Upper lobe of left lung (tissue), 6 donors: ENCODE data around the gene CD68. TPM values are rescaled to one million over a fixed set of nuclear protein-coding genes. Genes with fewer than 3 reads are reported as not detected.

ENCODE experiments used
- ATAC-seq, 2 donors: fragments of 200-7000 bp; cut with Tn5 transposase; one replicate each; pipeline ENCODE4 v1.9.1; 2022; ENCODE audit warnings: mild to moderate bottlenecking in 2 of 2, moderate library complexity in 2 of 2; ENCODE audit not compliant: low FRiP score in 2 of 2
- DNase-seq, 2 donors: peaks; one replicate each; pipeline ENCODE4 v3.0.0-alpha.2; 2019 to 2020
- H3K27ac ChIP-seq, 4 donors: fragments of 200-600 bp; sonication (generic); one replicate each; pipeline ENCODE4 v1.5.1; 2016 to 2019
- H3K27me3 ChIP-seq, 4 donors: fragments of 200-600 bp; sonication (generic); one replicate each; pipeline ENCODE4 v1.5.1; 2017 to 2019
- H3K36me3 ChIP-seq, 4 donors: fragments of 200-600 bp; sonication (generic); one replicate each; pipeline ENCODE4 v1.5.1; 2016 to 2019
- H3K4me1 ChIP-seq, 4 donors: fragments of 200-600 bp; sonication (generic); one replicate each; pipeline ENCODE4 v1.5.1; 2018 to 2019
- H3K4me3 ChIP-seq, 4 donors: fragments of 200-600 bp; sonication (generic); one replicate each; pipeline ENCODE4 v1.5.1; 2017 to 2019; ENCODE audit warnings: mild to moderate bottlenecking in 2 of 4, moderate library complexity in 1 of 4
- H3K9me3 ChIP-seq, 4 donors: fragments of 200-600 bp; sonication (generic); one replicate each; pipeline ENCODE4 v1.5.1; 2018 to 2019
- EP300 ChIP-seq, 4 donors: sonication (generic); formaldehyde crosslinking; IDR thresholded peaks; one replicate each; pipeline ENCODE4 v1.5.1; 2017; ENCODE audit warnings: antibody characterized with exemption in 4 of 4, control low read depth in 2 of 4
- POLR2A ChIP-seq, 4 donors: fragments of 450-650 bp; IDR thresholded peaks; one replicate each; pipeline ENCODE4 v1.5.1; 2016 to 2017; ENCODE audit warnings: antibody characterized with exemption in 4 of 4, mild to moderate bottlenecking in 2 of 4
- POLR2AphosphoS5 ChIP-seq, 2 donors: sonication (generic); formaldehyde crosslinking; IDR thresholded peaks; one replicate each; pipeline ENCODE4 v1.5.1; 2017; ENCODE audit warnings: antibody characterized with exemption in 2 of 2
- WGBS, 2 donors: methylation state at CpG; one replicate each; pipeline ENCODE4 v1.1.5; 2017 to 2018; 5-methylcytosine and 5-hydroxymethylcytosine counted together
- total RNA-seq, 6 donors: library from RNA; depleted of rRNA in 4 of 6; stranded (reverse); fragments of >200 nt in 4 of 6; gene quantifications; one replicate each; pipeline versions ENCODE4 v1.1.0 to v1.2.1, GENCODE V29; 2016 to 2021
- TF ChIP-seq, protein P1 (sequence below), 6 experiments: fragments of 450-650 bp in 4 of 6; fragments of 200-600 bp in 2 of 6; sonication (generic) in 2 of 6; IDR thresholded peaks; one replicate each; pipeline ENCODE4 v1.5.1; 2016 to 2019; ENCODE audit warnings: antibody characterized with exemption in 6 of 6
- donor health status: DM: no; HTN: no; CAD: no; lungs with moderate emphysema.
- donor health status: DM: no; HTN: yes; CAD: no; lungs with severe emphysema.

Gene CD68
- total RNA-seq, 6 donors from 2014 or later, result 76.5 to 500 (median 260) TPM

DNA sequence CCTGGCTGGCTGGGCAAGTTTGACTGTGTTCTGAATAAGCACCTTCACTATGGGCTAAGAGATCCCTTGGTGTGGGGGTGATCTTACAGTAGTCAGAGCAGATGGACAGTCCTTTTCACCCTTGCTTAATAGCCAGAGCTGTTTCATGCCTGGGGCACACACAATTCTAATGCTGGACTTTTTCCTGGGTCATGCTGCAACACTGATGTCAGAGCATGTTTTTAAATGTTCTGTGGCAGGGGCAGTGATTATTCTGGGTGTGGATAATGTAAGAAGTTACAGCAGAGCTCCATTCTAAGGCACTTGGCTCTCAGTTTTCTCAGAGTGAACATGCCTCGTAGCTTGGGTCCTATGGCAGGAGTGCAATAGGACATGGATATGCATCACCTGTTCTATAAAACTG, 4.0 kb upstream of the CD68 start:
- H3K4me3 ChIP-seq, result peak overlapping the region in 1 of 4 donors; percentile 75

GRCh38 chr17:7575959-7576358, 3.5 kb upstream of the CD68 start:
- peak overlapping the region in 1 of 4 donors; percentile 97 for H3K27ac ChIP-seq
- TF ChIP-seq POLR2AphosphoS5 (IDR thresholded peaks at IDR 0.05) (no peak), EP300 (IDR thresholded peaks at IDR 0.05) (no peak), POLR2A (IDR thresholded peaks at IDR 0.05) (no peak)
- TF ChIP-seq, protein P1, sequence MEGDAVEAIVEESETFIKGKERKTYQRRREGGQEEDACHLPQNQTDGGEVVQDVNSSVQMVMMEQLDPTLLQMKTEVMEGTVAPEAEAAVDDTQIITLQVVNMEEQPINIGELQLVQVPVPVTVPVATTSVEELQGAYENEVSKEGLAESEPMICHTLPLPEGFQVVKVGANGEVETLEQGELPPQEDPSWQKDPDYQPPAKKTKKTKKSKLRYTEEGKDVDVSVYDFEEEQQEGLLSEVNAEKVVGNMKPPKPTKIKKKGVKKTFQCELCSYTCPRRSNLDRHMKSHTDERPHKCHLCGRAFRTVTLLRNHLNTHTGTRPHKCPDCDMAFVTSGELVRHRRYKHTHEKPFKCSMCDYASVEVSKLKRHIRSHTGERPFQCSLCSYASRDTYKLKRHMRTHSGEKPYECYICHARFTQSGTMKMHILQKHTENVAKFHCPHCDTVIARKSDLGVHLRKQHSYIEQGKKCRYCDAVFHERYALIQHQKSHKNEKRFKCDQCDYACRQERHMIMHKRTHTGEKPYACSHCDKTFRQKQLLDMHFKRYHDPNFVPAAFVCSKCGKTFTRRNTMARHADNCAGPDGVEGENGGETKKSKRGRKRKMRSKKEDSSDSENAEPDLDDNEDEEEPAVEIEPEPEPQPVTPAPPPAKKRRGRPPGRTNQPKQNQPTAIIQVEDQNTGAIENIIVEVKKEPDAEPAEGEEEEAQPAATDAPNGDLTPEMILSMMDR (IDR thresholded peaks at IDR 0.05), result no peak
- H3K27me3 ChIP-seq, result no peaks in the 10 kb centered on the region
- DNase-seq (no peak), ATAC-seq (no peak)
- H3K4me1 ChIP-seq, result peaks cover 57 to 75% (median 67%) of the 10 kb centered on the region in 4 donors
- 78 to 89% methylated on average over 7 of the region's 7 CpGs for WGBS, 2 donors
- H3K9me3 ChIP-seq, result no peaks in the 10 kb centered on the region
- H3K36me3 ChIP-seq, result peaks cover 44 to 58% (median 52%) of the 10 kb centered on the region in 4 donors
- H3K4me3 ChIP-seq, result peak overlapping the region in 1 of 4 donors; percentile 75

More for the DNA sequence above, 4.0 kb upstream of the CD68 start:
- WGBS, 2 donors, result 82% methylated on average over 1 of the region's 1 CpG; no CpG with 5 or more reads in 1 of the 2 donors
- Histone ChIP-seq H3K4me1 (peaks cover 55 to 71% (median 64%) of the 10 kb centered on the region in 4 donors), H3K9me3 (no peaks in the 10 kb centered on the region), H3K27me3 (no peaks in the 10 kb centered on the region), H3K36me3 (peaks cover 44 to 63% (median 57%) of the 10 kb centered on the region in 4 donors), H3K27ac (peak overlapping the region in 2 of 4 donors; percentile 34 to 97)
- TF ChIP-seq POLR2AphosphoS5 (IDR thresholded peaks at IDR 0.05) (no peak), POLR2A (IDR thresholded peaks at IDR 0.05) (no peak), EP300 (IDR thresholded peaks at IDR 0.05) (no peak)
- TF ChIP-seq, protein P1 (IDR thresholded peaks at IDR 0.05), result no peak
- ATAC-seq (no peak), DNase-seq (no peak)

DNA sequence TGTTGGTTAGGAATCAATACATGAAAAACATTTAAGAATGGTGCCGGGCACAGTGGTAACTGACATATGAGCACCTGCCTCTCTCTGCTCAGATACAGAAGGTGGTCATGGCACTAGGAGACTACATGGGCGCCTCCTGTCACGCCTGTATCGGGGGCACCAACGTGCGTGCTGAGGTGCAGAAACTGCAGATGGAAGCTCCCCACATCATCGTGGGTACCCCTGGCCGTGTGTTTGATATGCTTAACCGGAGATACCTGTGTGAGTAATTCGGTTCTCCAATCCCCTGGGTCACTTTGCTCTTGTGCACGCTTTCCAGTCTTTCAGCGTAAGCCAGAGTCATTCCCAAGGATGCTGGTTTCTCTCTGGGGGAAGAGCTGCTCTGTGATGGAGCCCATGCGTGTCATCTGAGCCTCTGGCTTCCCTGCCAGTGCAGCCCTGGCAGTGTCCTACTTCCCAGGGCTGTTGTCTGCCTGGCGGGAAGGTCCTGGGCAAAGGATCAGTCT, 3.0 kb upstream of the CD68 start:
- ATAC-seq, result no peak
- peaks cover 44 to 55% (median 49%) of the 10 kb centered on the region in 4 donors for H3K36me3 ChIP-seq
- H3K27ac ChIP-seq, result no peak overlapping the region
- peaks cover 55 to 79% (median 69%) of the 10 kb centered on the region in 4 donors for H3K4me1 ChIP-seq
- no peaks in the 10 kb centered on the region for H3K9me3 ChIP-seq
- peak overlapping the region in 1 of 4 donors; percentile 75 for H3K4me3 ChIP-seq
- 79 to 87% methylated on average over 14 of the region's 14 CpGs for WGBS, 2 donors
- no peak for DNase-seq
- TF ChIP-seq POLR2A (IDR thresholded peaks at IDR 0.05), result no peak
- TF ChIP-seq, protein P1 (IDR thresholded peaks at IDR 0.05), result no peak
- no peaks in the 10 kb centered on the region for H3K27me3 ChIP-seq

DNA sequence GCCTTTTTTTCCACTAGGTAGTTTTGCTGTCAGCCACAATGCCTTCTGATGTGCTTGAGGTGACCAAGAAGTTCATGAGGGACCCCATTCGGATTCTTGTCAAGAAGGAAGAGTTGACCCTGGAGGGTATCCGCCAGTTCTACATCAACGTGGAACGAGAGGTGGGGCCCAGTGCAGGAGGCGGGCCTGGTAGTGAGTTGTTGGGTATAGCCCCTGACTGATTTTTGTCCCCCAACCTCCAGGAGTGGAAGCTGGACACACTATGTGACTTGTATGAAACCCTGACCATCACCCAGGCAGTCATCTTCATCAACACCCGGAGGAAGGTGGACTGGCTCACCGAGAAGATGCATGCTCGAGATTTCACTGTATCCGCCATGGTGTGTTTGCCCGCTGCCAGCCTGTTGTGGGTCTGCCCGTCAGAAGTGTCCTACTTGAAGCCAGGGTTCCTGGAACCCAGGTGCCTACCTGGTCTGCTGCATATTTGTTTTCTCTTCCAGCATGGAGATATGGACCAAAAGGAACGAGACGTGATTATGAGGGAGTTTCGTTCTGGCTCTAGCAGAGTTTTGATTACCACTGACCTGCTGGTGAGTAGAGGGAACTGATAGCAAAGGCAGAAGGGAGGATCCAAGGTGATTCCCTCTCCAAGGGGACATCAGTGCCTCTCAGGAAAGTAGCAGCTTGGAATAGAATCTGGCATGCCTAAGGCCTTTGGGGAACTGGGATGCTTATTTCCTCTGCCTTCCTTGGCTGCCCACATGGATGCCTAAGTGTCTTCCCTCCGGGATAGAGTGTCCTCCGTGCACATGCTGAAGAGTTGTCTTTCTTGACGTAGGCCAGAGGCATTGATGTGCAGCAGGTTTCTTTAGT, 1.9 kb upstream of the CD68 start:
- H3K27ac ChIP-seq, result peak overlapping the region in 3 of 4 donors; percentile 94 to 96 (median 95)
- H3K27me3 ChIP-seq, result no peaks in the 10 kb centered on the region
- WGBS, 2 donors, result 86 to 87% methylated on average over 17 of the region's 17 CpGs
- H3K36me3 ChIP-seq, result peaks cover 44 to 55% (median 49%) of the 10 kb centered on the region in 4 donors
- peak overlapping the region in 1 of 4 donors; percentile 83 for H3K4me3 ChIP-seq
- H3K9me3 ChIP-seq, result no peaks in the 10 kb centered on the region
- TF ChIP-seq, protein P1 (IDR thresholded peaks at IDR 0.05), result no peak
- TF ChIP-seq POLR2AphosphoS5 (IDR thresholded peaks at IDR 0.05) (no peak), EP300 (IDR thresholded peaks at IDR 0.05) (no peak), POLR2A (IDR thresholded peaks at IDR 0.05) (no peak)
- DNase-seq, result no peak
- no peak for ATAC-seq
- H3K4me1 ChIP-seq, result peaks cover 59 to 86% (median 71%) of the 10 kb centered on the region in 4 donors
